HepG2 (cell line): ENCODE measurements around the gene P3H4. TPM values are rescaled to one million over a fixed set of nuclear protein-coding genes. Genes with fewer than 3 reads are reported as not detected.

Experiments
- HDAC1 ChIP-seq: sonication (generic); formaldehyde crosslinking; IDR thresholded peaks from 2 replicates; pipeline ENCODE4 v1.5.1; 2020; ENCODE audit warnings: mild to moderate bottlenecking, missing genetic modification reagents
- HDAC2 ChIP-seq: sonication (generic); formaldehyde crosslinking; IDR thresholded peaks from 2 replicates; pipeline ENCODE4 v1.4.0; 2020; ENCODE audit warnings: missing genetic modification reagents
- IKZF4 ChIP-seq: sonication (generic); formaldehyde crosslinking; IDR thresholded peaks from 2 replicates; pipeline ENCODE4 v1.5.1; 2020; ENCODE audit warnings: borderline replicate concordance, mild to moderate bottlenecking, low read depth, missing genetic modification reagents; ENCODE audit errors: not compliant biosample characterization
- IRX3 ChIP-seq: sonication (generic); formaldehyde crosslinking; IDR thresholded peaks from 2 replicates; pipeline ENCODE4 v1.8.1; 2023; ENCODE audit warnings: mild to moderate bottlenecking, low read depth, missing genetic modification reagents, borderline replicate concordance
- KDM5B ChIP-seq: sonication (generic); formaldehyde crosslinking; IDR thresholded peaks from 2 replicates; pipeline ENCODE4 v1.4.0; 2020; ENCODE audit warnings: missing genetic modification reagents, mild to moderate bottlenecking, borderline replicate concordance
- NCOA5 ChIP-seq: sonication (generic); formaldehyde crosslinking; IDR thresholded peaks from 2 replicates; pipeline ENCODE4 v1.4.0; 2020; ENCODE audit warnings: missing genetic modification reagents
- NFKB2 ChIP-seq: sonication (generic); formaldehyde crosslinking; IDR thresholded peaks from 2 replicates; pipeline ENCODE4 v1.4.0; 2020; ENCODE audit warnings: missing genetic modification reagents, borderline replicate concordance
- NR2F6 ChIP-seq, 2 experiments: IDR thresholded peaks; 2 replicates each; pipeline ENCODE4 v1.6.1; 2016; ENCODE audit warnings: antibody characterized with exemption in 1 of 2, mild to moderate bottlenecking in 1 of 2
- PHF8 ChIP-seq: sonication (generic); formaldehyde crosslinking; IDR thresholded peaks from 2 replicates; pipeline ENCODE4 v1.5.0; 2020; ENCODE audit warnings: missing genetic modification reagents
- YEATS4 ChIP-seq: sonication (generic); formaldehyde crosslinking; IDR thresholded peaks from 2 replicates; pipeline ENCODE4 v1.4.0; 2020; ENCODE audit warnings: missing genetic modification reagents, borderline replicate concordance
- ZNF33B ChIP-seq: sonication (generic); formaldehyde crosslinking; IDR thresholded peaks from 2 replicates; pipeline ENCODE4 v1.5.1; 2020; ENCODE audit warnings: mild to moderate bottlenecking, missing genetic modification reagents
- ZNF674 ChIP-seq: sonication (generic); formaldehyde crosslinking; IDR thresholded peaks from 2 replicates; pipeline ENCODE4 v1.5.0; 2020; ENCODE audit warnings: low read depth, mild to moderate bottlenecking, missing genetic modification reagents
- ZNF75D ChIP-seq: sonication (generic); formaldehyde crosslinking; IDR thresholded peaks from 2 replicates; pipeline ENCODE4 v1.8.1; 2023; ENCODE audit warnings: missing genetic modification reagents, mild to moderate bottlenecking, borderline replicate concordance
- ZSCAN25 ChIP-seq: sonication (generic); formaldehyde crosslinking; IDR thresholded peaks from 2 replicates; pipeline ENCODE4 v1.8.0; 2022; ENCODE audit warnings: mild to moderate bottlenecking, missing genetic modification reagents
- polyA plus RNA-seq, 8 experiments: library from polyadenylated mRNA; depleted of rRNA in 3 of 8; stranded (reverse) in 7 of 8; unstranded in 1 of 8; fragments of >200 nt; fragmentation: Illumina TruSeq in 4 of 8; extraction: Trizol in 4 of 8; gene quantifications; 2 replicates each; pipeline versions ENCODE4 v1.2.1 to v1.2.3, GENCODE V29; 2011 to 2016; ENCODE audit warnings: low read depth in 4 of 8, missing spikeins in 1 of 8, mixed read lengths in 1 of 8; ENCODE audit not compliant: insufficient read depth in 1 of 8
- total RNA-seq, 5 experiments: library from RNA; depleted of rRNA; stranded (reverse); fragments of >200 nt; fragmentation: Illumina TruSeq; extraction: Trizol; gene quantifications; 2 replicates each; pipeline ENCODE4 v1.2.3, GENCODE V29; 2016; ENCODE audit warnings: low read depth in 1 of 5
- TF ChIP-seq, protein P1 (sequence below): IDR thresholded peaks from 2 replicates; pipeline ENCODE4 v1.6.1; 2016; ENCODE audit warnings: missing compliant biosample characterization, missing genetic modification reagents, borderline replicate concordance
- TF ChIP-seq, protein P2 (sequence below): sonication (generic); formaldehyde crosslinking; IDR thresholded peaks from 2 replicates; pipeline ENCODE4 v1.4.0; 2020; ENCODE audit warnings: missing genetic modification reagents, borderline replicate concordance
- TF ChIP-seq, protein P3 (sequence below): sonication (generic); formaldehyde crosslinking; IDR thresholded peaks from 2 replicates; pipeline ENCODE4 v1.4.0; 2020; ENCODE audit warnings: missing genetic modification reagents, borderline replicate concordance
- TF ChIP-seq, protein P4 (sequence below): IDR thresholded peaks from 2 replicates; pipeline ENCODE4 v1.6.1; 2016; ENCODE audit warnings: missing compliant biosample characterization, missing genetic modification reagents, borderline replicate concordance
- TF ChIP-seq, protein P5 (sequence below): sonication (generic); formaldehyde crosslinking; IDR thresholded peaks from 2 replicates; pipeline ENCODE4 v1.4.0; 2020; ENCODE audit warnings: missing genetic modification reagents
- TF ChIP-seq, protein P6 (sequence below): sonication (generic); formaldehyde crosslinking; IDR thresholded peaks from 2 replicates; pipeline ENCODE4 v1.4.0; 2020; ENCODE audit warnings: missing genetic modification reagents

P3H4 gene
- total and polyA plus RNA-seq, 2 of the 13 experiments (the other 11 are each of a cell fraction or from before 2014, with no cell fraction given) = 37.1 to 50.6 TPM

DNA sequence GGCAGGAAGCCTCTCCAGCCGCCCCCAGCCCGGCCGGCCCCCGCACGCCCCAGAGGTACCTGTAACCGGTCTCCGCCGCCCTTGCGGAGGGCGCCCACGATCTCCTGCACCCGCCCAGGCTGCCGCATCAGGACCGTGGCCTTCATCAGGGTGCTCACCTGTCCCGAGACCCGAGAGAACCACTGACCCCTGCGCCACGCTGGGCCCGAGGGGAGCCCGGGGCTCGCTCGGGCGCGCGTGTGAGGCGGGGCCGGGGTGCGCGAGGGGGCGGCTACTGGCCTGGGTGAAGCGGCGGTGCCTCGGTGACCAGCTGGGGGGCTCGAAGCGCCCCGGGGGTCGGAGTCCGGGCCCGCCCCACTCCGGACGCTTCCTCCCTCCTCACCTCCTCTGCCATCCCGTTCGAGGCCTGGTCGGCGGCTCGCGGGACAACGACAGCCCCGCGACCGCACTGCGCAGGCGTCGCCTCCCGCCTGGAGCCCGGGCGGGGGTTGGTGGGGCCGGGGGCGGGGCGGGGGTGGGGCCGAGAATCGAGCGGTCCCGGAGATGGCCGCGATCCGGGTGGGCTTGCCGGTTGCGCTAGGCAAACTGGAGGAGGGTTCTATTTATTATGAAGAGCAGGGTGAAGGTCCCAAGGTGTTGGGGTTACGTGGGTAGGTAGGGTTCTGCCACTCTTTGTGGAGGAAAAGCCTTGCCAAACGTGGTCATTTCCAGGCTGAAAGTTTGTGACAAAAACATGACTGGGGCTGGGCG is 24.2 kb upstream of the P3H4 start, which contains the start of gene NT5C3B (continued):
- no peak for TF ChIP-seq NR2F6 (IDR thresholded peaks at IDR 0.05)
- TF ChIP-seq NR2F6 (CRISPR knock-in tag; IDR thresholded peaks at IDR 0.05) = no peak
- peak; percentile 84 for TF ChIP-seq KDM5B (CRISPR knock-in tag)
- peak; percentile 78 for TF ChIP-seq ZSCAN25
- TF ChIP-seq HDAC2 (CRISPR knock-in tag) = no peak; the same call in 1 of the 2 replicates
- TF ChIP-seq, protein P1, sequence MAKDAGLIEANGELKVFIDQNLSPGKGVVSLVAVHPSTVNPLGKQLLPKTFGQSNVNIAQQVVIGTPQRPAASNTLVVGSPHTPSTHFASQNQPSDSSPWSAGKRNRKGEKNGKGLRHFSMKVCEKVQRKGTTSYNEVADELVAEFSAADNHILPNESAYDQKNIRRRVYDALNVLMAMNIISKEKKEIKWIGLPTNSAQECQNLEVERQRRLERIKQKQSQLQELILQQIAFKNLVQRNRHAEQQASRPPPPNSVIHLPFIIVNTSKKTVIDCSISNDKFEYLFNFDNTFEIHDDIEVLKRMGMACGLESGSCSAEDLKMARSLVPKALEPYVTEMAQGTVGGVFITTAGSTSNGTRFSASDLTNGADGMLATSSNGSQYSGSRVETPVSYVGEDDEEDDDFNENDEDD (CRISPR knock-in tag) = no peak; the same call in 1 of the 2 replicates
- peak; percentile 83; the same call in 1 of the 2 replicates for TF ChIP-seq ZNF674 (CRISPR knock-in tag)
- peak; percentile 74; the same call in 1 of the 2 replicates for TF ChIP-seq IRX3
- TF ChIP-seq, protein P2, sequence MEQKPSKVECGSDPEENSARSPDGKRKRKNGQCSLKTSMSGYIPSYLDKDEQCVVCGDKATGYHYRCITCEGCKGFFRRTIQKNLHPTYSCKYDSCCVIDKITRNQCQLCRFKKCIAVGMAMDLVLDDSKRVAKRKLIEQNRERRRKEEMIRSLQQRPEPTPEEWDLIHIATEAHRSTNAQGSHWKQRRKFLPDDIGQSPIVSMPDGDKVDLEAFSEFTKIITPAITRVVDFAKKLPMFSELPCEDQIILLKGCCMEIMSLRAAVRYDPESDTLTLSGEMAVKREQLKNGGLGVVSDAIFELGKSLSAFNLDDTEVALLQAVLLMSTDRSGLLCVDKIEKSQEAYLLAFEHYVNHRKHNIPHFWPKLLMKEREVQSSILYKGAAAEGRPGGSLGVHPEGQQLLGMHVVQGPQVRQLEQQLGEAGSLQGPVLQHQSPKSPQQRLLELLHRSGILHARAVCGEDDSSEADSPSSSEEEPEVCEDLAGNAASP (CRISPR knock-in tag) = peak; percentile 11; the same call in 1 of the 2 replicates
- TF ChIP-seq HDAC1 (CRISPR knock-in tag) = peak; percentile 79
- peak; percentile 68 for TF ChIP-seq IKZF4 (CRISPR knock-in tag)
- TF ChIP-seq, protein P3, sequence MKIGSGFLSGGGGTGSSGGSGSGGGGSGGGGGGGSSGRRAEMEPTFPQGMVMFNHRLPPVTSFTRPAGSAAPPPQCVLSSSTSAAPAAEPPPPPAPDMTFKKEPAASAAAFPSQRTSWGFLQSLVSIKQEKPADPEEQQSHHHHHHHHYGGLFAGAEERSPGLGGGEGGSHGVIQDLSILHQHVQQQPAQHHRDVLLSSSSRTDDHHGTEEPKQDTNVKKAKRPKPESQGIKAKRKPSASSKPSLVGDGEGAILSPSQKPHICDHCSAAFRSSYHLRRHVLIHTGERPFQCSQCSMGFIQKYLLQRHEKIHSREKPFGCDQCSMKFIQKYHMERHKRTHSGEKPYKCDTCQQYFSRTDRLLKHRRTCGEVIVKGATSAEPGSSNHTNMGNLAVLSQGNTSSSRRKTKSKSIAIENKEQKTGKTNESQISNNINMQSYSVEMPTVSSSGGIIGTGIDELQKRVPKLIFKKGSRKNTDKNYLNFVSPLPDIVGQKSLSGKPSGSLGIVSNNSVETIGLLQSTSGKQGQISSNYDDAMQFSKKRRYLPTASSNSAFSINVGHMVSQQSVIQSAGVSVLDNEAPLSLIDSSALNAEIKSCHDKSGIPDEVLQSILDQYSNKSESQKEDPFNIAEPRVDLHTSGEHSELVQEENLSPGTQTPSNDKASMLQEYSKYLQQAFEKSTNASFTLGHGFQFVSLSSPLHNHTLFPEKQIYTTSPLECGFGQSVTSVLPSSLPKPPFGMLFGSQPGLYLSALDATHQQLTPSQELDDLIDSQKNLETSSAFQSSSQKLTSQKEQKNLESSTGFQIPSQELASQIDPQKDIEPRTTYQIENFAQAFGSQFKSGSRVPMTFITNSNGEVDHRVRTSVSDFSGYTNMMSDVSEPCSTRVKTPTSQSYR = no peak; the same call in 1 of the 2 replicates
- TF ChIP-seq, protein P4, sequence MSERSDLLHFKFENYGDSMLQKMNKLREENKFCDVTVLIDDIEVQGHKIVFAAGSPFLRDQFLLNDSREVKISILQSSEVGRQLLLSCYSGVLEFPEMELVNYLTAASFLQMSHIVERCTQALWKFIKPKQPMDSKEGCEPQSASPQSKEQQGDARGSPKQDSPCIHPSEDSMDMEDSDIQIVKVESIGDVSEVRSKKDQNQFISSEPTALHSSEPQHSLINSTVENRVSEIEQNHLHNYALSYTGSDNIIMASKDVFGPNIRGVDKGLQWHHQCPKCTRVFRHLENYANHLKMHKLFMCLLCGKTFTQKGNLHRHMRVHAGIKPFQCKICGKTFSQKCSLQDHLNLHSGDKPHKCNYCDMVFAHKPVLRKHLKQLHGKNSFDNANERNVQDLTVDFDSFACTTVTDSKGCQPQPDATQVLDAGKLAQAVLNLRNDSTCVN (CRISPR knock-in tag) = 0 out of 2 replicates have a peak, but pooled peaks have one; percentile 0
- no peak for TF ChIP-seq ZNF75D (CRISPR knock-in tag)
- TF ChIP-seq NFKB2 (CRISPR knock-in tag) = peak; percentile 64
- TF ChIP-seq ZNF33B (CRISPR knock-in tag) = peak; percentile 74
- TF ChIP-seq YEATS4 (CRISPR knock-in tag) = no peak; the same call in 1 of the 2 replicates
- no peak for TF ChIP-seq NCOA5 (CRISPR knock-in tag)
- peak; percentile 93 for TF ChIP-seq PHF8 (CRISPR knock-in tag)
- TF ChIP-seq, protein P5, sequence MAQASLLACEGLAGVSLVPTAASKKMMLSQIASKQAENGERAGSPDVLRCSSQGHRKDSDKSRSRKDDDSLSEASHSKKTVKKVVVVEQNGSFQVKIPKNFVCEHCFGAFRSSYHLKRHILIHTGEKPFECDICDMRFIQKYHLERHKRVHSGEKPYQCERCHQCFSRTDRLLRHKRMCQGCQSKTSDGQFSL (CRISPR knock-in tag) = no peak
- TF ChIP-seq, protein P6, sequence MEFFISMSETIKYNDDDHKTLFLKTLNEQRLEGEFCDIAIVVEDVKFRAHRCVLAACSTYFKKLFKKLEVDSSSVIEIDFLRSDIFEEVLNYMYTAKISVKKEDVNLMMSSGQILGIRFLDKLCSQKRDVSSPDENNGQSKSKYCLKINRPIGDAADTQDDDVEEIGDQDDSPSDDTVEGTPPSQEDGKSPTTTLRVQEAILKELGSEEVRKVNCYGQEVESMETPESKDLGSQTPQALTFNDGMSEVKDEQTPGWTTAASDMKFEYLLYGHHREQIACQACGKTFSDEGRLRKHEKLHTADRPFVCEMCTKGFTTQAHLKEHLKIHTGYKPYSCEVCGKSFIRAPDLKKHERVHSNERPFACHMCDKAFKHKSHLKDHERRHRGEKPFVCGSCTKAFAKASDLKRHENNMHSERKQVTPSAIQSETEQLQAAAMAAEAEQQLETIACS (CRISPR knock-in tag) = no peak
